ENCODE results near the gene NXN. TPM values are rescaled to one million over a fixed set of nuclear protein-coding genes. Genes with fewer than 3 reads are reported as not detected.
A peak's percentile ranks its signal among the peaks of the same experiment; 100 is the strongest.
"Not testable (repeated sequence)": the region's sequence is repeated elsewhere in the genome, so short reads cannot be mapped to it uniquely, and the experiment has no call there.

Gene NXN
- total RNA-seq, 4 donors from 2014 or later = 6.6 to 28.4 (median 14.7) TPM

DNA sequence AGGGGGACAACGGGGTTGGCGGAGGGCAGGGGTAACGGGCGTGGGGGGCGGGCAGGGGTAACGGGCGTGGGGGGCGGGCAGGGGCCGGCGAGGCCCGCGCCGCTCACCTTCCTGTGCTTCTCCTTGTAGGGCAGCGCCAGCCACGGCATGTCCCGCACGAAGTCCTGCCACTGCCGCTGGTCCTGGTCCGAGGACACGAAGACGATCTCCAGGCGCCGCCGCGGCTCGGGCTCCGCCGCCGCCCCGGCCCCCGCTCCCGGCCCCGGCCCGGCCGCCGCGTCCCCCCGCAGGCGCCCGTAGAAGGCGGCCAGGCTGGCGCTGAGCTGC lies 401 bp downstream of the NXN start:
- H3K27me3 ChIP-seq = peaks cover 0 to 4% of the 10 kb centered on the region in 2 donors
- TF ChIP-seq POLR2A (IDR thresholded peaks at IDR 0.05) (no peak), EP300 (IDR thresholded peaks at IDR 0.05) (no peak)
- TF ChIP-seq, protein P1, sequence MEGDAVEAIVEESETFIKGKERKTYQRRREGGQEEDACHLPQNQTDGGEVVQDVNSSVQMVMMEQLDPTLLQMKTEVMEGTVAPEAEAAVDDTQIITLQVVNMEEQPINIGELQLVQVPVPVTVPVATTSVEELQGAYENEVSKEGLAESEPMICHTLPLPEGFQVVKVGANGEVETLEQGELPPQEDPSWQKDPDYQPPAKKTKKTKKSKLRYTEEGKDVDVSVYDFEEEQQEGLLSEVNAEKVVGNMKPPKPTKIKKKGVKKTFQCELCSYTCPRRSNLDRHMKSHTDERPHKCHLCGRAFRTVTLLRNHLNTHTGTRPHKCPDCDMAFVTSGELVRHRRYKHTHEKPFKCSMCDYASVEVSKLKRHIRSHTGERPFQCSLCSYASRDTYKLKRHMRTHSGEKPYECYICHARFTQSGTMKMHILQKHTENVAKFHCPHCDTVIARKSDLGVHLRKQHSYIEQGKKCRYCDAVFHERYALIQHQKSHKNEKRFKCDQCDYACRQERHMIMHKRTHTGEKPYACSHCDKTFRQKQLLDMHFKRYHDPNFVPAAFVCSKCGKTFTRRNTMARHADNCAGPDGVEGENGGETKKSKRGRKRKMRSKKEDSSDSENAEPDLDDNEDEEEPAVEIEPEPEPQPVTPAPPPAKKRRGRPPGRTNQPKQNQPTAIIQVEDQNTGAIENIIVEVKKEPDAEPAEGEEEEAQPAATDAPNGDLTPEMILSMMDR (IDR thresholded peaks at IDR 0.05) = peak in 1 of 5 experiments; percentile 13
- H3K4me1 ChIP-seq = peaks cover 0 to 39% (median 20%) of the 10 kb centered on the region in 4 donors
- peak overlapping the region in 1 of 4 donors; percentile 75 for H3K27ac ChIP-seq
- DNase-seq (ENCODE audit: low spot score in 2 of 2) = no peak
- H3K36me3 ChIP-seq = no peaks in the 10 kb centered on the region
- no peaks in the 10 kb centered on the region for H3K9me3 ChIP-seq
- peak overlapping the region; percentile 48 to 71 (median 59) for H3K4me3 ChIP-seq
- WGBS, 2 donors = 0% methylated on average over 9 of the region's 42 CpGs; no CpG with 5 or more reads in 1 of the 2 donors

DNA sequence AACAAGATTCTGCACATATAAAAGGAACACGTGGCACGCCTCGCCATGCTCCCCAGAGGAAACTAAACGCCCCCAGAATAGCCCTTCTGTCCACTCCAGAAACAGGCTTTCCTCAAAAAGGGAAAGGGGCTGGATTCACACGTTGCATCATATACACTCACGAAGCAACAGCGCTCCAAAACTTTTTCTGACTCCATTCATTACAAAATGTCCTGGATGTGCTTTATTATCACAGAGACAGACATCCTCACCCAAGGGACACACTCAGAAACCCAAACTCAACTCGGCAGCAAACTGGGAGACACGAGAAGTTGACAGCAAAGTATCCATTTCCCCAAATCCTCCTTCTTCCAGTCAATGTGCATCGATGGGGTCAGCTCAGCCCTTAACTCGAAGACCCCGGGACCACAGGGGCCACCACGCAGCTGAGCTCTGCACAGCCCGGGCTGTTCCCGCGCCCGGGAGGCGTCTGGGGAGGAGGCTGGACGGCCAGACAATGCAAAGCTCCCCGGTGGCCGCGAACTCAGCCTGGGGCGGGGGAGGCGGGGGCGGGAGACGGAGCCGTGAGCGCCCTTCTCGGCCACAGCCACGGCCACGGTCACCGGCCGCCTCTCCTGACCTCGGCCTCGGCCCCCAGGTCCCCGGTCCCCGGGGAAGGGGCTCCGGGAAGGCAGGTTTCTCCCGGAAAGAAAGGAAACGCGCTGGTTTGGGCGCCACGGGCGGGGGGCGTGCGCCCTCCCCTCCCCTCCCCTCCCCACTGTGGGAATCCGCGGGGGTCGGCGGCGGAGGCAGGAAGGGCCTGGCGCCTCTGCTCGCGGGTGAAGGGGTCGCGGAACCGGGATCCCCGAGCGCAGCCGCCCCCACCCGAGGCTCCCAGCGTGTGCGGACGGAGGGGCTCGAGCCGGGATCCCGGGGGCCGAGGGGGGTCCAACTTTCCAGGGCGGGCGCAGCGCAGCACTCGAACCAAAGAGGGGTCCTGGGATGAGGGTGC lies 1.2 kb downstream of the NXN start:
- Histone ChIP-seq H3K4me1 (peaks cover 0 to 39% (median 20%) of the 10 kb centered on the region in 4 donors), H3K9me3 (no peaks in the 10 kb centered on the region), H3K36me3 (no peaks in the 10 kb centered on the region), H3K27me3 (peaks cover 0 to 4% of the 10 kb centered on the region in 2 donors), H3K4me3 (peak overlapping the region; percentile 40 to 71 (median 51)), H3K27ac (peak overlapping the region in 2 of 4 donors; percentile 40 to 80)
- WGBS, 2 donors = 2% methylated on average over 29 to 30 of the region's 72 CpGs
- TF ChIP-seq EP300 (IDR thresholded peaks at IDR 0.05) = no peak
- TF ChIP-seq POLR2A (IDR thresholded peaks at IDR 0.05) = no peak
- TF ChIP-seq, protein P1 (IDR thresholded peaks at IDR 0.05) = no peak
- no peak for DNase-seq (ENCODE audit: low spot score in 2 of 2)

DNA sequence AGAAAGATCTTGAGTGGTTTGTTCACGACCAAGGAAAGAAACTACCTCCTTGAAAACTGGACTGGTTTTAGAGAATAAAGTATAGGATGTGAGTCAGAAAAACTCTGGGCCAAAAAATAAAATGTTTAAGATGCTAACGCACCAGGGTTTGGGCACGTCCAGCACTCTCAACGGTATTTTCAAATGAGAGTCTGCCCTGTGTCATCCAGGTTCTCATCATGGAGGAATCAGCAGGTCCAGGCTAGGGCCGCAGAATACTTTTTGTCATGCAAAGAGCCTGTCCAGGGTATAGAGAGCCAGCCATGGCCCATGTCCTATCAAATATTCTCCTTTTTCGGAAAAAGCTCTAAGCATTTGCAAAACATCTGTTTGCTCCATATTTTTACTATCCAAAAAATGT lies 2.4 kb downstream of the NXN start:
- DNase-seq (ENCODE audit: low spot score in 2 of 2) = no peak
- Histone ChIP-seq H3K27me3 (peaks cover 0 to 4% of the 10 kb centered on the region in 2 donors), H3K27ac (peak overlapping the region in 1 of 4 donors; percentile 80), H3K4me1 (peaks cover 0 to 39% (median 20%) of the 10 kb centered on the region in 4 donors), H3K9me3 (no peaks in the 10 kb centered on the region), H3K36me3 (no peaks in the 10 kb centered on the region), H3K4me3 (no peak overlapping the region)
- WGBS, 2 donors = 90 to 92% methylated on average over 6 of the region's 6 CpGs
- TF ChIP-seq, protein P1 (IDR thresholded peaks at IDR 0.05) = no peak
- TF ChIP-seq POLR2A (IDR thresholded peaks at IDR 0.05) (no peak), EP300 (IDR thresholded peaks at IDR 0.05) (no peak)

DNA sequence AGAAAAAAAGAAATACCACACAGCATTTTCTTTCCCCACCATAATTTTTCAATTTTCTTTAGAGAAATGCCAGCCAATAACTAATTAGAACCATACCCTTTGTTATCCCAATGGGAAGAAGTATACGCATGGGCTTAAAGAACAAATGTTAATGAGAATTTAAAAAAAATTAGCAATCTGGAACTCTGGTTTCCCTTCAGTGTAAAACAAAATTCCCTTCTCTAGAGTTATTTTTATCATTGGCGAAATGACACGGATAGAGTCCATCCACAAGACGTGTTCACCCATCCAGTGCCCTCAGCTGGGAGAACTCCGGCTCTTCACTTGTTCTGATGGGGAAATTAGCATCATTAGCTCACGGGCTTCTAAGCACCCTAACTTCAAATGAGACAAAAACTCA lies 3.3 kb downstream of the NXN start:
- no peak for DNase-seq (ENCODE audit: low spot score in 2 of 2)
- TF ChIP-seq POLR2A (IDR thresholded peaks at IDR 0.05) (no peak), EP300 (IDR thresholded peaks at IDR 0.05) (no peak)
- no peaks in the 10 kb centered on the region for H3K36me3 ChIP-seq
- WGBS, 2 donors = 78 to 91% methylated on average over 6 of the region's 6 CpGs
- no peaks in the 10 kb centered on the region for H3K9me3 ChIP-seq
- no peak overlapping the region for H3K27ac ChIP-seq
- H3K4me3 ChIP-seq = no peak overlapping the region
- peaks cover 0 to 37% (median 20%) of the 10 kb centered on the region in 4 donors for H3K4me1 ChIP-seq
- H3K27me3 ChIP-seq = peaks cover 0 to 4% of the 10 kb centered on the region in 2 donors

DNA sequence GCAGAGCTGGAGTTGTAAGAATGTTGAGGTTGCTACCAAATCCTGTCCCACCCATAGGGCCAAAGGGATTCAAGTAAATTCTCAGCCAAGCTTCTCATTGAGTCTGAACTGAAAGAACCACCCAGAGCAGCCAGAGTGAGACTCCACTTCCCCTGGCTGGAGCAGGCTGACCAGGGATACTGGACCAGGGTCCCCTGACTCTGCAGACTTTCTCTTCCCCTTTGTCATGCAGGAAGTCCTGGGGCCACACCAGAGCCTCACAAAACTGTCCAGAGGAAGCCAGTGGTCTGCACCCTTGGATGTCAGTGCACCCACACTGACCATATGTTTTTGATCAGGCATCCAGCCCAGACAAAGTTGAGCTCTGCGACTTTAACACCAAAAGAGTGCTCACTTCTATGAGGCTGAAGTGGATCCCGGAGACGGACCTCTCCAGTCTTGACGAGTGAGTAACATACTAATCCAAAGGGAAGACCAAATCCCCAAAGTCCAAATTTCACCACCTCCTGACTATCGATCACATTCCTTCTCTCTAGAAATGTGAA lies 4.1 kb downstream of the NXN start:
- Histone ChIP-seq H3K4me3 (no peak overlapping the region), H3K4me1 (peaks cover 0 to 29% (median 18%) of the 10 kb centered on the region in 4 donors), H3K27me3 (peaks cover 0 to 4% of the 10 kb centered on the region in 2 donors), H3K36me3 (no peaks in the 10 kb centered on the region), H3K9me3 (no peaks in the 10 kb centered on the region), H3K27ac (no peak overlapping the region)
- no peak for DNase-seq (ENCODE audit: low spot score in 2 of 2)
- TF ChIP-seq, protein P1 (IDR thresholded peaks at IDR 0.05) = no peak
- TF ChIP-seq EP300 (IDR thresholded peaks at IDR 0.05) (no peak), POLR2A (IDR thresholded peaks at IDR 0.05) (no peak)
- WGBS, 2 donors = 71 to 73% methylated on average over 5 of the region's 5 CpGs

DNA sequence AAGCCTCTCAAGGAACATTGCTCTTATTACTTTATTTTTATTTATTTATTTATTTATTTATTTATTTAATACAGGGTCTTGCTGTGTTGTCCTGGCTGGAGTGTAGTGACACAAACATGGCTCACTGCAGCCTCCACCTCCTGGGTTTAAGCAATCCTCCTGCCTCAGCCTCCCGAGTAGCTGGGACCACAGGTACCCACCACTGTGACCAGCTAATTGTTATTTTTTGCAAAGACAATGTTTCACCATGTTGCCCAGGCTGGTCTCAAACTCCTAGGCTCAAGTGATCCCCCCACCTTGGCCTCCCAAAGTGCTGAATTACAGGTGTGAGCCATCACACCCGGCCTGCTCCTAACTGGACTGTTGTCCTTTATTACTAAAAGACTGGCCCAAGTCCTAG lies 4.8 kb downstream of the NXN start:
- H3K4me3 ChIP-seq; H3K9me3 ChIP-seq; DNase-seq (ENCODE audit: low spot score in 2 of 2); H3K36me3 ChIP-seq; H3K27ac ChIP-seq; H3K27me3 ChIP-seq: not testable (repeated sequence)
- 92 to 95% methylated on average over 2 of the region's 2 CpGs for WGBS, 2 donors
- peaks cover 0 to 23% (median 13%) of the 10 kb centered on the region in 4 donors for H3K4me1 ChIP-seq

All from tibial nerve (tissue), 4 donors.